Measurements from ENCODE around the gene G3BP1.
"Not testable (repeated sequence)": the region's sequence is repeated elsewhere in the genome, so short reads cannot be mapped to it uniquely, and the experiment has no call there.

The G3BP1 gene

GRCh38 chr5:151825445-151825844, 53.7 kb downstream of the G3BP1 start:
- peak; percentile 57 for DNase-seq (ENCODE audit: low read depth)
- peak; percentile 86 for TF ChIP-seq CTCF (IDR thresholded peaks at IDR 0.05; ENCODE audit: low read depth, low read length, missing control alignments)
- H3K4me3 ChIP-seq (ENCODE audit: low read depth, low read length): no peak overlapping the region
- in situ Hi-C loops (cut with HindIII; ENCODE audit: low sequenced_read_pairs): loop anchor here (5.0 kb wide), 1 partner anchor 322 kb away; no protein-coding TSS in a partner anchor

GRCh38 chr5:151829370-151829769, 57.6 kb downstream of the G3BP1 start:
- H3K4me3 ChIP-seq (ENCODE audit: low read depth, low read length): no peak overlapping the region
- in situ Hi-C loops (cut with HindIII; ENCODE audit: low sequenced_read_pairs): loop anchor here (5.0 kb wide), 1 partner anchor 318 kb away; no protein-coding TSS in a partner anchor
- DNase-seq (ENCODE audit: low read depth): no peak
- TF ChIP-seq CTCF (IDR thresholded peaks at IDR 0.05; ENCODE audit: low read depth, low read length, missing control alignments): no peak

GRCh38 chr5:151832843-151833242, 61.1 kb downstream of the G3BP1 start:
- H3K4me3 ChIP-seq (ENCODE audit: low read depth, low read length); in situ Hi-C loops (cut with HindIII; ENCODE audit: low sequenced_read_pairs); DNase-seq (ENCODE audit: low read depth): not testable (repeated sequence)

- no peak overlapping the region for H3K4me3 ChIP-seq (ENCODE audit: low read depth, low read length)
- in situ Hi-C loops (cut with HindIII; ENCODE audit: low sequenced_read_pairs): no loop called here
- TF ChIP-seq CTCF (IDR thresholded peaks at IDR 0.05; ENCODE audit: low read depth, low read length, missing control alignments): no peak
- DNase-seq (ENCODE audit: low read depth): no peak
These were observed 75.0 kb downstream of the G3BP1 start for GRCh38 chr5:151846765-151847164.

- in situ Hi-C loops (cut with HindIII; ENCODE audit: low sequenced_read_pairs): no loop called here
- DNase-seq (ENCODE audit: low read depth): no peak
- no peak for TF ChIP-seq CTCF (IDR thresholded peaks at IDR 0.05; ENCODE audit: low read depth, low read length, missing control alignments)
- H3K4me3 ChIP-seq (ENCODE audit: low read depth, low read length): no peak overlapping the region
These were observed 76.1 kb downstream of the G3BP1 start for GRCh38 chr5:151847871-151848270.

- in situ Hi-C loops (cut with HindIII; ENCODE audit: low sequenced_read_pairs): no loop called here
- TF ChIP-seq CTCF (IDR thresholded peaks at IDR 0.05; ENCODE audit: low read depth, low read length, missing control alignments): no peak
- DNase-seq (ENCODE audit: low read depth): no peak
These were observed 83.9 kb downstream of the G3BP1 start for GRCh38 chr5:151855701-151856100.

GRCh38 chr5:151856861-151857260, 85.1 kb downstream of the G3BP1 start:
- no peak for TF ChIP-seq CTCF (IDR thresholded peaks at IDR 0.05; ENCODE audit: low read depth, low read length, missing control alignments)
- in situ Hi-C loops (cut with HindIII; ENCODE audit: low sequenced_read_pairs): no loop called here
- H3K4me3 ChIP-seq (ENCODE audit: low read depth, low read length): no peak overlapping the region
- no peak for DNase-seq (ENCODE audit: low read depth)

More at GRCh38 chr5:151855701-151856100, 83.9 kb downstream of the G3BP1 start:
- no peak overlapping the region for H3K4me3 ChIP-seq (ENCODE audit: low read depth, low read length)

- DNase-seq (ENCODE audit: low read depth); H3K4me3 ChIP-seq (ENCODE audit: low read depth, low read length); in situ Hi-C loops (cut with HindIII; ENCODE audit: low sequenced_read_pairs): not testable (repeated sequence)
These were observed 89.1 kb downstream of the G3BP1 start for GRCh38 chr5:151860867-151861266.
